Thoracic aorta (tissue), 2 donors: ENCODE data around the gene CST1. TPM values are rescaled to one million over a fixed set of nuclear protein-coding genes. Genes with fewer than 3 reads are reported as not detected.

Experiments
- ATAC-seq: fragments of 150-250 bp; one replicate; pipeline ENCODE4 v1.8.0; 2017; ENCODE audit warnings: low read depth; ENCODE audit not compliant: insufficient number of reproducible peaks, low FRiP score
- DNase-seq: peaks from one replicate; pipeline ENCODE4 v3.0.0-alpha.2; 2020; ENCODE audit warnings: low spot score
- H3K27ac ChIP-seq, 2 donors: fragments of 200-600 bp; sonication (generic); 1 replicate in 1 of 2; 2 replicates in 1 of 2; pipeline ENCODE4 v1.5.1; 2016; ENCODE audit warnings: mild to moderate bottlenecking in 2 of 2, moderate library complexity in 2 of 2
- H3K27me3 ChIP-seq: fragments of 200-600 bp; sonication (generic); replicated peaks from 2 replicates; pipeline ENCODE4 v1.6.0; 2016; ENCODE audit warnings: mild to moderate bottlenecking; ENCODE audit not compliant: insufficient read depth
- H3K36me3 ChIP-seq: fragments of 200-600 bp; sonication (generic); one replicate; pipeline ENCODE4 v1.5.1; 2016
- H3K4me1 ChIP-seq, 2 donors: fragments of 200-600 bp; sonication (generic); 1 replicate in 1 of 2; 2 replicates in 1 of 2; pipeline versions ENCODE4 v1.5.1 to v1.6.0; 2016; ENCODE audit warnings: low read depth in 2 of 2, mild to moderate bottlenecking in 1 of 2; ENCODE audit not compliant: control insufficient read depth in 1 of 2
- H3K4me3 ChIP-seq: fragments of 200-600 bp; sonication (generic); 2 replicates; pipeline ENCODE4 v1.5.1; 2016; ENCODE audit warnings: mild to moderate bottlenecking
- H3K9me3 ChIP-seq: fragments of 200-600 bp; sonication (generic); 2 replicates; pipeline ENCODE4 v1.5.1; 2016
- CTCF ChIP-seq: fragments of 200-600 bp; sonication (generic); IDR thresholded peaks from one replicate; pipeline ENCODE4 v1.5.1; 2019; ENCODE audit warnings: antibody characterized with exemption
- total RNA-seq, 2 donors: library from RNA; depleted of rRNA; stranded (reverse); fragments of >200 nt; gene quantifications; one replicate each; pipeline versions ENCODE4 v1.1.0 to v1.2.3, GENCODE V29; 2016

The CST1 gene
- total RNA-seq, 2 donors from 2014 or later = not detected

GRCh38 chr20:23705895-23706294 is 44.8 kb downstream of the CST1 start:
- H3K27ac ChIP-seq = no peak overlapping the region
- TF ChIP-seq CTCF = no peak
- no peaks in the 10 kb centered on the region for H3K9me3 ChIP-seq
- no peak overlapping the region for H3K4me3 ChIP-seq
- no peaks in the 10 kb centered on the region for H3K4me1 ChIP-seq
- no peak for ATAC-seq
- no peaks in the 10 kb centered on the region for H3K36me3 ChIP-seq
- DNase-seq = no peak
- H3K27me3 ChIP-seq = no peaks in the 10 kb centered on the region

GRCh38 chr20:23702021-23702420 is 48.7 kb downstream of the CST1 start:
- H3K9me3 ChIP-seq = no peaks in the 10 kb centered on the region
- H3K27ac ChIP-seq = no peak overlapping the region
- no peak for ATAC-seq
- H3K4me1 ChIP-seq = no peaks in the 10 kb centered on the region
- no peak overlapping the region for H3K4me3 ChIP-seq
- H3K36me3 ChIP-seq = no peaks in the 10 kb centered on the region
- H3K27me3 ChIP-seq = no peaks in the 10 kb centered on the region
- no peak for DNase-seq
- no peak for TF ChIP-seq CTCF

- H3K4me1 ChIP-seq = no peaks in the 10 kb centered on the region
- no peaks in the 10 kb centered on the region for H3K36me3 ChIP-seq
- H3K27ac ChIP-seq = no peak overlapping the region
- H3K9me3 ChIP-seq = no peaks in the 10 kb centered on the region
- no peak for ATAC-seq
- no peak overlapping the region for H3K4me3 ChIP-seq
- DNase-seq = no peak
- TF ChIP-seq CTCF = no peak
- no peaks in the 10 kb centered on the region for H3K27me3 ChIP-seq
Observed at GRCh38 chr20:23700931-23701330, 49.8 kb downstream of the CST1 start.

GRCh38 chr20:23697947-23698346 is 52.8 kb downstream of the CST1 start:
- Histone ChIP-seq H3K9me3 (no peaks in the 10 kb centered on the region), H3K36me3 (no peaks in the 10 kb centered on the region), H3K27ac (no peak overlapping the region), H3K4me3 (no peak overlapping the region), H3K4me1 (no peaks in the 10 kb centered on the region), H3K27me3 (no peaks in the 10 kb centered on the region)
- DNase-seq (no peak), ATAC-seq (no peak)
- no peak for TF ChIP-seq CTCF

Other genes with a start within 250 kb of the CST1 start
- not detected for gene CST9L, start 182.5 kb downstream of the CST1 start, total RNA-seq
- not detected for gene CST9, start 145.0 kb downstream of the CST1 start, total RNA-seq
- gene CST3, start 113.0 kb downstream of the CST1 start, total RNA-seq = 1,000 to 10,000 TPM; 1,107 to 2,392 TPM
- not detected for gene CST4, start 61.9 kb downstream of the CST1 start, total RNA-seq
- gene CST2, start 75.8 kb upstream of the CST1 start, total RNA-seq = not detected
- not detected for gene CST5, start 128.8 kb upstream of the CST1 start, total RNA-seq
- not detected for gene GGTLC1, start 237.8 kb upstream of the CST1 start, total RNA-seq